Breast epithelium (tissue), 3 donors: ENCODE measurements around the gene SGSM2.

Experiments used
- CTCF ChIP-seq, 3 donors: fragments of 450-650 bp; IDR thresholded peaks; one replicate each; pipeline ENCODE4 v1.5.1; 2016 to 2017; ENCODE audit warnings: antibody characterized with exemption in 3 of 3, mild to moderate bottlenecking in 3 of 3, moderate library complexity in 3 of 3
- POLR2A ChIP-seq: fragments of 450-650 bp; IDR thresholded peaks from one replicate; pipeline ENCODE4 v1.6.1; 2016; ENCODE audit warnings: antibody characterized with exemption, mild to moderate bottlenecking, moderate library complexity
- POLR2AphosphoS5 ChIP-seq, 3 donors: sonication (generic); formaldehyde crosslinking; IDR thresholded peaks; one replicate each; pipeline ENCODE4 v1.6.1; 2017; ENCODE audit warnings: antibody characterized with exemption in 3 of 3

GRCh38 chr17:2357237-2357636 is 19.9 kb downstream of the SGSM2 start:
- TF ChIP-seq CTCF (IDR thresholded peaks at IDR 0.05) = no peak
- no peak for TF ChIP-seq POLR2AphosphoS5 (IDR thresholded peaks at IDR 0.05)
- TF ChIP-seq POLR2A = no peak
